K562 (cell line): Measurements from ENCODE around the gene MAPK4. TPM values are rescaled to one million over a fixed set of nuclear protein-coding genes. Genes with fewer than 3 reads are reported as not detected.

Experiments
- ATAC-seq: fragments of 200-7000 bp; cut with Tn5 transposase; 3 replicates; pipeline ENCODE4 v1.9.1; 2020; ENCODE audit warnings: moderate library complexity
- BruUV-seq: library from RNA; stranded (reverse); fragments of 400-500 nt; replicated peaks from 2 replicates; lab custom pipeline; 2021; lab: Mats Ljungman, UMichigan
- CTCF ChIA-PET: fragments of 300-600 bp; formaldehyde crosslinking; extraction: SDS; loops from one replicate; lab custom pipeline; 2021; ENCODE audit warnings: low intra/inter-chr PET ratio; lab: Yijun Ruan, JAX
- POLR2A ChIA-PET: fragments of 300-600, 350-650 bp; sonication (Branson Sonifier 250); formaldehyde crosslinking; extraction: SDS; loops from one replicate; lab custom pipeline; 2021; ENCODE audit warnings: antibody characterized with exemption, inconsistent platforms; lab: Yijun Ruan, JAX
- DNase-seq, 4 experiments: peaks; one replicate each; pipeline versions ENCODE4 v3.0.0 to v3.0.0-alpha.2; 2011 to 2018; ENCODE audit warnings: low spot score in 3 of 4, mixed read lengths in 3 of 4; ENCODE audit errors: extremely low read depth in 1 of 4
- FAIRE-seq: peaks from 2 replicates; lab custom pipeline; 2011; peaks lifted over from hg19 to GRCh38; lab: Jason Lieb, UNC
- H2AFZ ChIP-seq: 2 replicates; pipeline ENCODE4 v1.6.0; 2011; ENCODE audit warnings: low read depth, low read length, control low read depth, inconsistent platforms
- H3K27ac ChIP-seq: fragments of 200-600 bp; 3 replicates; pipeline ENCODE4 v1.8.0; 2011; ENCODE audit warnings: low read depth, mild to moderate bottlenecking, control low read depth, inconsistent platforms, low read length, moderate library complexity, mixed read lengths; ENCODE audit errors: extremely low read depth
- H3K27me3 ChIP-seq, 2 experiments: fragments of 300-600 bp in 1 of 2; 2 replicates in 1 of 2; 3 replicates in 1 of 2; pipeline versions ENCODE4 v1.6.0 to v1.8.0; 2011; ENCODE audit warnings: inconsistent platforms in 2 of 2, low read length in 2 of 2, mild to moderate bottlenecking in 1 of 2, mixed read lengths in 1 of 2, moderate library complexity in 1 of 2; ENCODE audit not compliant: control insufficient read depth in 2 of 2, insufficient read depth in 2 of 2
- H3K36me3 ChIP-seq: fragments of 300-600 bp; 3 replicates; pipeline ENCODE4 v1.8.0; 2011; ENCODE audit warnings: mild to moderate bottlenecking, low read length, inconsistent platforms; ENCODE audit not compliant: control insufficient read depth, insufficient read depth
- H3K4me1 ChIP-seq, 2 experiments: fragments of 200-600 bp in 1 of 2; replicated peaks in 1 of 2; 2 replicates in 1 of 2; 3 replicates in 1 of 2; pipeline versions ENCODE4 v1.5.1 to v1.8.0; 2011; ENCODE audit warnings: inconsistent platforms in 2 of 2, low read length in 2 of 2, mild to moderate bottlenecking in 1 of 2, mixed read lengths in 1 of 2, moderate library complexity in 1 of 2; ENCODE audit not compliant: control insufficient read depth in 2 of 2, insufficient read depth in 2 of 2
- H3K4me2 ChIP-seq: 2 replicates; pipeline ENCODE4 v1.6.1; 2011; ENCODE audit warnings: low read length, control low read depth, inconsistent platforms, mixed read lengths; ENCODE audit not compliant: insufficient read depth
- H3K4me3 ChIP-seq: fragments of 200-600 bp; sonication (generic), shearing (Covaris generic); 2 replicates; pipeline ENCODE4 v1.5.1; 2016; ENCODE audit warnings: control low read depth, inconsistent platforms
- H3K79me2 ChIP-seq: fragments of 200-600 bp; 3 replicates; pipeline ENCODE4 v1.8.0; 2011; ENCODE audit warnings: low read length, inconsistent platforms; ENCODE audit not compliant: control insufficient read depth, insufficient read depth
- H3K9ac ChIP-seq, 2 experiments: 2 replicates each; pipeline versions ENCODE4 v1.6.0 to v1.6.1; 2011; ENCODE audit warnings: low read depth in 2 of 2, low read length in 2 of 2, control low read depth in 1 of 2, inconsistent platforms in 1 of 2, mild to moderate bottlenecking in 1 of 2, mixed read lengths in 1 of 2; ENCODE audit not compliant: insufficient read depth in 1 of 2
- H3K9me1 ChIP-seq: one replicate; pipeline ENCODE4 v1.6.0; 2011; ENCODE audit warnings: inconsistent platforms, mild to moderate bottlenecking, low read length, moderate library complexity; ENCODE audit not compliant: control insufficient read depth, insufficient read depth
- H3K9me3 ChIP-seq: replicated peaks from 2 replicates; pipeline ENCODE4 v1.5.1; 2011; ENCODE audit warnings: low read depth, low read length, inconsistent platforms; ENCODE audit not compliant: control insufficient read depth, insufficient read depth
- H4K20me1 ChIP-seq: replicated peaks from 2 replicates; pipeline ENCODE4 v1.6.1; 2011; ENCODE audit warnings: low read length, inconsistent platforms, mixed read lengths; ENCODE audit not compliant: control insufficient read depth, insufficient read depth
- DMBX1 ChIP-seq: fragments of 250-450 bp; sonication (Bioruptor Pico); IDR thresholded peaks from 2 replicates; pipeline ENCODE4 v1.8.0; 2022; ENCODE audit warnings: inconsistent platforms, mild to moderate bottlenecking, moderate library complexity, borderline replicate concordance
- EZH2 ChIP-seq: IDR thresholded peaks from 2 replicates; pipeline ENCODE4 v1.6.1; 2012; ENCODE audit warnings: low read depth, mild to moderate bottlenecking, inconsistent platforms, low read length, borderline replicate concordance
- GATA2 ChIP-seq: sonication (generic); formaldehyde crosslinking; IDR thresholded peaks from 2 replicates; pipeline ENCODE4 v1.4.0; 2020; ENCODE audit warnings: mild to moderate bottlenecking, missing genetic modification reagents
- HCFC1 ChIP-seq: IDR thresholded peaks from 2 replicates; pipeline ENCODE4 v1.6.1; 2012; ENCODE audit warnings: low read depth, low read length, improper control_type of control experiment
- HIVEP1 ChIP-seq: fragments of 250-450 bp; sonication (Bioruptor Pico); IDR thresholded peaks from 2 replicates; pipeline ENCODE4 v1.4.0; 2020; ENCODE audit warnings: mild to moderate bottlenecking
- NFYB ChIP-seq: IDR thresholded peaks from 2 replicates; pipeline ENCODE4 v1.6.1; 2011; ENCODE audit warnings: mild to moderate bottlenecking, moderate library complexity; ENCODE audit not compliant: insufficient read length; ENCODE audit errors: extremely low read depth
- RBBP5 ChIP-seq: fragments of 200-600 bp; sonication (generic); IDR thresholded peaks from 2 replicates; pipeline ENCODE4 v1.6.1; 2012; ENCODE audit warnings: borderline replicate concordance, mild to moderate bottlenecking, low read length, control low read depth, inconsistent platforms; ENCODE audit not compliant: insufficient read depth, poor library complexity, severe bottlenecking
- SNAPC5 ChIP-seq: fragments of 250-450 bp; sonication (Bioruptor Pico); IDR thresholded peaks from 2 replicates; pipeline ENCODE4 v1.8.0; 2021; ENCODE audit warnings: moderate library complexity, mild to moderate bottlenecking, inconsistent platforms
- SP2 ChIP-seq: IDR thresholded peaks from 2 replicates; pipeline ENCODE4 v1.6.1; 2011; ENCODE audit warnings: mild to moderate bottlenecking, low read depth, low read length, moderate library complexity; ENCODE audit not compliant: poor library complexity, severe bottlenecking; ENCODE audit errors: extremely low read depth
- SRSF7 ChIP-seq: fragments of 200-400 bp; formaldehyde crosslinking; optimal IDR thresholded peaks from 2 replicates; pipeline ENCODE3; 2017; ENCODE audit warnings: mild to moderate bottlenecking, low read depth, low read length
- TFE3 ChIP-seq: fragments of 450-650 bp; formaldehyde crosslinking; IDR thresholded peaks from 2 replicates; pipeline ENCODE4 v1.4.0; 2020; ENCODE audit warnings: mild to moderate bottlenecking, mixed read lengths
- USF1 ChIP-seq: sonication (generic); formaldehyde crosslinking; IDR thresholded peaks from 2 replicates; pipeline ENCODE4 v1.9.0; 2022; ENCODE audit warnings: mild to moderate bottlenecking, missing genetic modification reagents
- ZNF277 ChIP-seq: fragments of 250-450 bp; sonication (Bioruptor Pico); IDR thresholded peaks from 2 replicates; pipeline ENCODE4 v1.8.0; 2022; ENCODE audit warnings: inconsistent platforms, mild to moderate bottlenecking, moderate library complexity, borderline replicate concordance
- ZNF699 ChIP-seq: fragments of 250-450 bp; sonication (Bioruptor Pico); IDR thresholded peaks from 2 replicates; pipeline ENCODE4 v1.8.0; 2021; ENCODE audit warnings: mild to moderate bottlenecking, moderate library complexity; ENCODE audit not compliant: insufficient replicate concordance
- WGBS: fragments of 100-300 bp; shearing (Covaris generic); methylation state at CpG from one replicate; pipeline ENCODE4 v1.1.6; 2016; ENCODE audit warnings: low coverage, mixed read lengths; ENCODE audit not compliant: insufficient coverage; ENCODE audit errors: missing lambda C conversion rate; 5-methylcytosine and 5-hydroxymethylcytosine counted together
- in situ Hi-C: fragments of 300-500 bp; cut with MboI; formaldehyde crosslinking; loops from 4 replicates; pipeline ENCODE4 v1.15.0; 2018; ENCODE audit warnings: inconsistent platforms, mixed read lengths
- intact Hi-C: fragments of 100-400 bp; cut with micrococcal nuclease; formaldehyde crosslinking; loops from 2 replicates; pipeline ENCODE4 v1.14.2; 2022
- polyA plus RNA-seq, 8 experiments: library from polyadenylated mRNA; depleted of rRNA in 4 of 8; stranded (reverse) in 5 of 8; unstranded in 3 of 8; fragments of >200 nt; fragmentation: Nextera tagmentation in 2 of 8; fragmentation: Illumina TruSeq in 1 of 8; extraction: Ambion mirVana in 2 of 8; extraction: Trizol in 1 of 8; gene quantifications; 2 replicates each; pipeline versions ENCODE4 v1.2.1 to v1.2.3, GENCODE V29; 2011 to 2014; ENCODE audit warnings: inconsistent platforms in 1 of 8, missing spikeins in 1 of 8
- total RNA-seq, 7 experiments: library from RNA; depleted of rRNA in 6 of 7; stranded (reverse); fragments of >200 nt in 6 of 7; fragmentation: Illumina TruSeq in 2 of 7; extraction: Trizol in 2 of 7; gene quantifications; 2 replicates each; pipeline versions ENCODE4 v1.2.1 to v1.2.3, GENCODE V29; 2011 to 2021; ENCODE audit warnings: low replicate concordance in 1 of 7

Gene MAPK4
- total and polyA plus RNA-seq, 9 of the 15 experiments (the other 6 are each of a cell fraction or from before 2014, with no cell fraction given): not detected

GRCh38 chr18:50558948-50559751 lies 737 bp upstream of the MAPK4 start (continued):
- no peak for TF ChIP-seq TFE3
- no peak for TF ChIP-seq GATA2 (CRISPR knock-in tag)
- TF ChIP-seq HCFC1: no peak
- TF ChIP-seq RBBP5: no peak

- H3K79me2 ChIP-seq: no peaks in the 10 kb centered on the region
- H3K9me1 ChIP-seq: no peaks in the 10 kb centered on the region
- 27% methylated on average over 27 of the region's 49 CpGs for WGBS
- no peak overlapping the region for H3K9ac ChIP-seq
- H3K36me3 ChIP-seq: no peaks in the 10 kb centered on the region
- no peak overlapping the region for H3K27ac ChIP-seq
- in situ Hi-C loops: no loop called here
- no peaks in the 10 kb centered on the region for H3K9me3 ChIP-seq
- FAIRE-seq (no peak), ATAC-seq (no peak), DNase-seq (no peak)
- ChIA-PET POLR2A (no interaction called here), CTCF (no interaction called here)
- no TSS peak for BruUV-seq
- H3K4me2 ChIP-seq: no peak overlapping the region
- H3K4me1 ChIP-seq: peaks cover 0 to 14% of the 10 kb centered on the region in 2 experiments; a peak in 2 of 5 replicates
- H4K20me1 ChIP-seq: no peaks in the 10 kb centered on the region
- H3K4me3 ChIP-seq: no peak overlapping the region
- H2AFZ ChIP-seq: no peak overlapping the region
- H3K27me3 ChIP-seq: peaks cover 0 to 15% of the 10 kb centered on the region in 2 experiments; a peak in 4 of 5 replicates
- intact Hi-C loops: no loop called here
- TF ChIP-seq ZNF277 (CRISPR knock-in tag) (no peak), SNAPC5 (CRISPR knock-in tag) (no peak), HIVEP1 (CRISPR knock-in tag) (no peak), SP2 (no peak), NFYB (no peak), EZH2 (no peak), DMBX1 (no peak), SRSF7 (no peak), ZNF699 (CRISPR knock-in tag) (no peak), USF1 (CRISPR knock-in tag) (no peak)
Observed at GRCh38 chr18:50560681-50561629, 1.1 kb downstream of the MAPK4 start.
